GM13977 (cell line): ENCODE results near the gene NANOS2.

Source experiments
- DNase-seq: peaks from one replicate; pipeline ENCODE4 v3.0.0; 2012; ENCODE audit warnings: low spot score
- in situ Hi-C: fragments of 300-500 bp; cut with MboI; formaldehyde crosslinking; loops from one replicate; pipeline ENCODE4 v1.12.0; 2022; ENCODE audit warnings: low sequenced_read_pairs, low pct_unique_long_range_greater_than_20kb, mixed read lengths, inconsistent platforms; ENCODE audit not compliant: unreplicated experiment
- TF ChIP-seq, protein P1 (sequence below): IDR thresholded peaks from 2 replicates; pipeline ENCODE4 v1.5.1; 2012; ENCODE audit warnings: mild to moderate bottlenecking, control low read depth; ENCODE audit not compliant: insufficient read depth; ENCODE audit errors: extremely low read depth, missing control alignments

NANOS2 gene

GRCh38 chr19:45913874-45914830 is at the start of gene NANOS2:
NANOS2 (minus strand) TSS chr19:45914778; CDS start chr19:45914693, 85 bp downstream.
- TF ChIP-seq, protein P1, sequence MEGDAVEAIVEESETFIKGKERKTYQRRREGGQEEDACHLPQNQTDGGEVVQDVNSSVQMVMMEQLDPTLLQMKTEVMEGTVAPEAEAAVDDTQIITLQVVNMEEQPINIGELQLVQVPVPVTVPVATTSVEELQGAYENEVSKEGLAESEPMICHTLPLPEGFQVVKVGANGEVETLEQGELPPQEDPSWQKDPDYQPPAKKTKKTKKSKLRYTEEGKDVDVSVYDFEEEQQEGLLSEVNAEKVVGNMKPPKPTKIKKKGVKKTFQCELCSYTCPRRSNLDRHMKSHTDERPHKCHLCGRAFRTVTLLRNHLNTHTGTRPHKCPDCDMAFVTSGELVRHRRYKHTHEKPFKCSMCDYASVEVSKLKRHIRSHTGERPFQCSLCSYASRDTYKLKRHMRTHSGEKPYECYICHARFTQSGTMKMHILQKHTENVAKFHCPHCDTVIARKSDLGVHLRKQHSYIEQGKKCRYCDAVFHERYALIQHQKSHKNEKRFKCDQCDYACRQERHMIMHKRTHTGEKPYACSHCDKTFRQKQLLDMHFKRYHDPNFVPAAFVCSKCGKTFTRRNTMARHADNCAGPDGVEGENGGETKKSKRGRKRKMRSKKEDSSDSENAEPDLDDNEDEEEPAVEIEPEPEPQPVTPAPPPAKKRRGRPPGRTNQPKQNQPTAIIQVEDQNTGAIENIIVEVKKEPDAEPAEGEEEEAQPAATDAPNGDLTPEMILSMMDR = peak; percentile 25
- in situ Hi-C loops = no loop called here
- DNase-seq = no peak

GRCh38 chr19:45962021-45962420 is 47.4 kb upstream of the NANOS2 start:
- in situ Hi-C loops = no loop called here
- TF ChIP-seq, protein P1 = no peak
- DNase-seq = no peak

DNA sequence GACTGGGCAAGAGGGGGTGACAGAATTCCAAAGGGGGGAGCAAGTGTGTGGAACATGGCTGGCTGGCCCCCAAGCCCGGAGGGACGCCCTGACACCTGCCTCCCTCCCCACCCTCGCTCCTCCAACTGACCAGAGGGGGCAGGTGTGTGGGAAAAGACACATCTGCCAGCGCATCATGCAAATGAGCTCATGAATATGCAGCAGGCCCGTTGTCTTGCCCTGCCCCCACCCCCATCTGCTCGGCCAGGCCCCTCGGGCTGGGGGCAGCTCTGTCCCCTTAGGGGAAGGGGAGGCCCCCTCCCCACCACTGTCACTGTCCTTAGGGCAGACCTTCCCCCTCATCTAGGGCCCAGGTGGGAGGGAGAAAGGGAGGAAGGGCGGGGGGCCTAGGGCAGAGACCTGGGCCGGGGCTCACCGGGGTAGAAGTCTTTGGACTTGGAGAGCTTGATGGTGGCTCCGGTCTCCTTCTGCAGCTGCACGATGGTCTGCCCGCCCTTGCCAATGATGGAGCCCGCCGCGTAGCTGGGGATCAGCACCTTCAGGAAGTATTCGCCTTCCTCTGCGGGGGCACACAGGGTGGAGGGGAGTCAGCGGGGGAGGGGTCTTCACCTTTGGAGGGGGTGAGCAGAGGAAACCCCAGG is 46.1 kb upstream of the NANOS2 start:
- TF ChIP-seq, protein P1 = no peak
- in situ Hi-C loops = no loop called here
- no peak for DNase-seq

DNA sequence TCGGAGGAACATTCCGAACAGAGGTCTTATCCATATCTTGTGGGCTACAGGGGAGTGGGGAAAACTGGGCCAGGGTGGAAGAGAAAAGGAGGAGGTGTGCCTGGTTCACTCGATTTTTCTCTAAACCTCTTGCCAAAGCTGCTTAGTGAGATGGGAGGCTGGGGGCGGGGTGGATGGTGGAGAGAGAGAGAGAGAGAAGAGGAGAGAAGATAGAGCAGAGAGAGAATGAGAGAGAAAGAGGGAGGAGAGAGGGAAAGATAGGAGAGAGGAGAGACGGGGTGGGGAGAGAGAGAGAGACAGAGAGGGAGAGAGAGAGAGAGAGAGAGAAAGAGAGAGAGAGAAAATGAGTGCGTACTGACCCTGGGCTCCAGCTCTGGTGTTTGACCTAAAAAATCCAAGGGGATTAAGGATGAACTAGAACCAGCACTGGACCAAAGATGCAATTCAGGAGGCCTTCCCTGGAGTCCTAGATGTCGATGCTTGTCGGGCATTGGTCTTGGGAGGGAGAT is 45.0 kb upstream of the NANOS2 start:
- in situ Hi-C loops = no loop called here
- TF ChIP-seq, protein P1 = no peak
- DNase-seq = no peak

DNA sequence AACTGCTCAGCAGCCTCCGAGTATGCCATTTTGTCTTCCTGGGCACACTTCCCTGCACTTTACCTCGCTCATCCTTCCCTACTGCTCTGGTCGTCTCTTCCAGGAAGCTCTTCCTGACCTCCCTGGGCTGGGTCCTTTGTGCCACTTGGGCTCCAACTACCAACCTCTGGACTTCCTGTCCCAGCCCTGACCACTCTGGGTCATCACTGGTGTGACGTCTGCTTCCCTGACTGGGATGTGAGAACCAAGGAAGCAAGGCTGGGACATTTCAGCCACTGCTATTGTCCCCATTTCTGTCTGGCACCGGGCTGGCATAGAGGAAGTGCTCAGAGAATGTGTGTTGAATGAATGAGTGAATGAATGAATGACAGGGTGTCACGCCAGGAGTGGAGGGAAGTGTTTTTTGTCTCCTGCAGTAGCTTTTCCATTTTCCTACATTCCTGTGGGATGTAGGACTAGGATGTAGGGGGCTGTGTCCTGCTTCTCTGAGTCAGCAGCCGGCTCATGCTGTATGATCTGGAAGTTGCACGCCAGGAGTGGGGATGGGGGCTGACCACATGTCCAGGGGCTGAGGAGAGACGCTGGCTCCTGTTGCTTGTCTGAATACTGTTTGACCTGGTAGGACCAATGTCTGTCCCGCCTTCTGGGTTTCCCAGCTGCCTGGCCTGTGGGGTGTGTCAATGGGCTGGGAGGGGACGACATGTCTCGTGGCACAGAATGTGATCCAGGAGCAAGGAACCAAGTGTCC is 44.4 kb upstream of the NANOS2 start:
- no peak for DNase-seq
- TF ChIP-seq, protein P1 = no peak
- in situ Hi-C loops = no loop called here

DNA sequence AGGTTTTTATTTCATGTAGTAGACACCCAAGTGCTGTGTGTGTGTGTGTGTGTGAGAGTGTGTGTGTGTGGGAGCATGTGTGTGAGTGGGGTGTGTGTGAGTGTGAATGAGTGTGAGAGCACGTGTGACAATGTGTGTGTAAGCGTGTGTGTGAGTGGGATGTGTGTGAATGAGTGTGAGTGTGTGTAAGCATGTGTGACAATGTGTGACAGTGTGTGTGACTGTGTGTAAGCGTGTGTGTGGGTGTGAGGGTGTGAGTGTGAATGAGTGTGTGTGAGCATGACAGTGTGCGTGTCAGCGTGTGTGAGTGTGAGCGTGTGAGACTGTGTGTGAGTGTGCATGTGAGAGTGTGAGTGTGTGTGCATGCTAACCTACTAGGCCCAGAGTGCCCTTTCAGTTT is 43.7 kb upstream of the NANOS2 start:
- TF ChIP-seq, protein P1 = no peak
- no peak for DNase-seq
- in situ Hi-C loops = no loop called here
